Measurements from ENCODE around the gene MPLKIP.
"Not testable (repeated sequence)": the region's sequence is repeated elsewhere in the genome, so short reads cannot be mapped to it uniquely, and the experiment has no call there.

The MPLKIP gene

DNA sequence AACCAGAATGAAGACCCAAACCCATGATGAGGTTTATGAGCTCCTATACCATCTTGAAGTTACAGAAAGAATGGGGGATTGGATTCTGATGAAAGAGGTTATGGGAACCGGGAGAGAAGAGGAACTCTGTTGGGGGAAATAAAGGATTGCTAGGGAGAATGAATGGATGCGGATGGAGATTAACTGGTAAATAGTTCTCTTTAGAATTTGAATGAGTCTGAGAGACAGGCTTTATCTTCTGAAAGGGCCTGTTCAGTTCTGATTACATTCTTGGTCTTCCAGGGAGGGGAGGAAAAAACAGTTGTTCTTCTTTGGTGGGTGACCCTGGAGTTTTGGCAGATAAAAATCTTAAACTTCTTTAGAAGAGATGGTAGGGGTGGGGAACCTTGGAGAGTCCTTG lies 14.2 kb upstream of the MPLKIP start:
- Histone ChIP-seq H3K4me1 (ENCODE audit: insufficient read depth, poor library complexity, severe bottlenecking) (no peaks in the 10 kb centered on the region), H3K9me3 (ENCODE audit: severe bottlenecking) (no peaks in the 10 kb centered on the region), H3K27ac (ENCODE audit: poor library complexity, severe bottlenecking) (no peak overlapping the region), H3K36me3 (ENCODE audit: low read depth) (no peaks in the 10 kb centered on the region), H3K27me3 (ENCODE audit: insufficient read depth, poor library complexity, severe bottlenecking) (no peaks in the 10 kb centered on the region), H3K4me3 (ENCODE audit: severe bottlenecking) (no peak overlapping the region)
- no peak for TF ChIP-seq CTCF (IDR thresholded peaks at IDR 0.05; ENCODE audit: poor library complexity, severe bottlenecking)
- ATAC-seq (ENCODE audit: low read depth) = no peak
- no peak for DNase-seq (ENCODE audit: low spot score)

DNA sequence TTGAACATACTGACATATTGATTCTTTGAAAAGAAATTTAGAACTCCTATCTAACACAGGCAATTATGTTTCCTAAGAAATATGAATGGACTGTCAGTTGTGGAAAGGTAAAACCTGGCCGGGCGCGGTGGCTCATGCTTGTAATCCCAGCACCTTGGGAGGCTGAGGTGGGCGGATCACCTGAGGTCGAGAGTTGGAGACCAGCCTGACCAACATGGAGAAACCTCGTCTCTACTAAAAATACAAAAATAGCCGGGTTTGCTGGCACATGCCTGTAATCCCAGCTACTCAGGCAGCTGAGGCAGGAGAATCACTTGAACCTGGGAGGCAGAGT lies 13.8 kb upstream of the MPLKIP start:
- not testable (repeated sequence) for H3K36me3 ChIP-seq (ENCODE audit: low read depth); ATAC-seq (ENCODE audit: low read depth); H3K27ac ChIP-seq (ENCODE audit: poor library complexity, severe bottlenecking); H3K4me3 ChIP-seq (ENCODE audit: severe bottlenecking); H3K9me3 ChIP-seq (ENCODE audit: severe bottlenecking); H3K27me3 ChIP-seq (ENCODE audit: insufficient read depth, poor library complexity, severe bottlenecking); DNase-seq (ENCODE audit: low spot score); H3K4me1 ChIP-seq (ENCODE audit: insufficient read depth, poor library complexity, severe bottlenecking)

GRCh38 chr7:40147371-40148246 lies 13.2 kb upstream of the MPLKIP start:
- Histone ChIP-seq H3K27ac (ENCODE audit: poor library complexity, severe bottlenecking) (no peak overlapping the region), H3K36me3 (ENCODE audit: low read depth) (no peaks in the 10 kb centered on the region), H3K4me1 (ENCODE audit: insufficient read depth, poor library complexity, severe bottlenecking) (no peaks in the 10 kb centered on the region), H3K27me3 (ENCODE audit: insufficient read depth, poor library complexity, severe bottlenecking) (no peaks in the 10 kb centered on the region), H3K9me3 (ENCODE audit: severe bottlenecking) (no peaks in the 10 kb centered on the region), H3K4me3 (ENCODE audit: severe bottlenecking) (no peak overlapping the region)
- no peak for DNase-seq (ENCODE audit: low spot score)
- no peak for ATAC-seq (ENCODE audit: low read depth)
- no peak for TF ChIP-seq CTCF (IDR thresholded peaks at IDR 0.05; ENCODE audit: poor library complexity, severe bottlenecking)

GRCh38 chr7:40145596-40146130 lies 11.2 kb upstream of the MPLKIP start:
- not testable (repeated sequence) for H3K27me3 ChIP-seq (ENCODE audit: insufficient read depth, poor library complexity, severe bottlenecking); H3K36me3 ChIP-seq (ENCODE audit: low read depth); H3K4me3 ChIP-seq (ENCODE audit: severe bottlenecking); H3K27ac ChIP-seq (ENCODE audit: poor library complexity, severe bottlenecking); H3K4me1 ChIP-seq (ENCODE audit: insufficient read depth, poor library complexity, severe bottlenecking); DNase-seq (ENCODE audit: low spot score); H3K9me3 ChIP-seq (ENCODE audit: severe bottlenecking); ATAC-seq (ENCODE audit: low read depth)

- H3K27ac ChIP-seq (ENCODE audit: poor library complexity, severe bottlenecking) = peak overlapping the region; percentile 55
- H3K27me3 ChIP-seq (ENCODE audit: insufficient read depth, poor library complexity, severe bottlenecking); H3K4me3 ChIP-seq (ENCODE audit: severe bottlenecking); H3K36me3 ChIP-seq (ENCODE audit: low read depth); H3K4me1 ChIP-seq (ENCODE audit: insufficient read depth, poor library complexity, severe bottlenecking); H3K9me3 ChIP-seq (ENCODE audit: severe bottlenecking); DNase-seq (ENCODE audit: low spot score): not testable (repeated sequence)
- peak; percentile 59; the same call in 1 of the 3 replicates for ATAC-seq (ENCODE audit: low read depth)
Measured at GRCh38 chr7:40141916-40142315, 7.5 kb upstream of the MPLKIP start.

DNA sequence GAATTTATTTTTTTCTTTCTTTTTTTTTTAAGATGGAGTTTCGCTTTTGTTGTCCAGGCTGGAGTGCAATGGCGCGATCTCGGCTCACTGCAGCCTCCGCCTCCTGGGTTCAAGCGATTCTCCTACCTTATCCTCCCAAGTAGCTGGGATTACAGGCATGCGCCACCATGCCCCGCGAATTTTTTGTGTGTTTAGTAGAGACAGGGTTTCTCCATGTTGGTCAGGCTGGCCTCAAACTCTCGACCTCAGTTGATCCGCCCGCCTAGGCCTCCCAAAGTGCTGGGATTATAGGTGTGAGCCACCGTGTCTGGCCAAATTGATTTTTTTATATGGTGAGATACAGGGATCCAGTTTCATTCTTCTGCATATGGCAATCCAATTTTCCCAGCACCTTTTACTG lies 5.5 kb upstream of the MPLKIP start:
- not testable (repeated sequence) for H3K9me3 ChIP-seq (ENCODE audit: severe bottlenecking); H3K36me3 ChIP-seq (ENCODE audit: low read depth)

DNA sequence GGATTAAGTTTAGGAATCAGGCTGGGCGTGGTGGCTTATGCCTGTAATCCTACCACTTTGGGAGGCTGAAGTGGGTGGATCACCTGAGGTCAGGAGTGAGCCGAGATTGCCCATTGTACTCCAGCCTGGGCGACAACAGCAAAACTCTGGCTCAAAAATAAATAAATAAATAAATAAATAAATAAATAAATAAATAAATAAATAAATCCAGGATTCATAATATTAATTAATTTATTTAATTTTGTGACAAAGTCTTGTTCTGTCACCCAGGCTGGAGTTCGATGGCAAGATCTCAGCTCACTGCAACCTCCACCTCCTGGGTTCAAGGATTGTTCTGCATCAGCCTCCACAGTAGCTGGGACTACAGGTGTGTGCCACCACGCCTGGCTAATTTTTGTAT lies 4.6 kb upstream of the MPLKIP start:
- no peak for ATAC-seq (ENCODE audit: low read depth)
- Histone ChIP-seq H3K9me3 (ENCODE audit: severe bottlenecking) (no peaks in the 10 kb centered on the region), H3K27ac (ENCODE audit: poor library complexity, severe bottlenecking) (no peak overlapping the region), H3K4me3 (ENCODE audit: severe bottlenecking) (no peak overlapping the region), H3K27me3 (ENCODE audit: insufficient read depth, poor library complexity, severe bottlenecking) (no peaks in the 10 kb centered on the region), H3K36me3 (ENCODE audit: low read depth) (no peaks in the 10 kb centered on the region), H3K4me1 (ENCODE audit: insufficient read depth, poor library complexity, severe bottlenecking) (no peaks in the 10 kb centered on the region)
- no peak for DNase-seq (ENCODE audit: low spot score)
- TF ChIP-seq CTCF (IDR thresholded peaks at IDR 0.05; ENCODE audit: poor library complexity, severe bottlenecking) = no peak

More for the DNA sequence above, 5.5 kb upstream of the MPLKIP start:
- not testable (repeated sequence) for H3K4me3 ChIP-seq (ENCODE audit: severe bottlenecking); H3K27ac ChIP-seq (ENCODE audit: poor library complexity, severe bottlenecking); DNase-seq (ENCODE audit: low spot score); H3K4me1 ChIP-seq (ENCODE audit: insufficient read depth, poor library complexity, severe bottlenecking); ATAC-seq (ENCODE audit: low read depth); H3K27me3 ChIP-seq (ENCODE audit: insufficient read depth, poor library complexity, severe bottlenecking)
